NB4 (cell line): Measurements from ENCODE around the gene DGCR2.

ENCODE experiments used
- DNase-seq: peaks from one replicate; pipeline ENCODE4 v3.0.0; 2010; ENCODE audit warnings: low read depth
- H3K4me3 ChIP-seq: one replicate; pipeline ENCODE4 v1.5.1; 2011; ENCODE audit warnings: mild to moderate bottlenecking, low read depth, low read length, moderate library complexity
- CTCF ChIP-seq: IDR thresholded peaks from one replicate; pipeline ENCODE4 v1.5.1; 2012; ENCODE audit warnings: low read depth, low read length
- MAX ChIP-seq: IDR thresholded peaks from 2 replicates; pipeline ENCODE4 v1.6.1; 2011; ENCODE audit warnings: low read depth, low read length
- MYC ChIP-seq: IDR thresholded peaks from 2 replicates; pipeline ENCODE4 v1.6.1; 2011; ENCODE audit warnings: low read depth, low read length
- POLR2A ChIP-seq: IDR thresholded peaks from 2 replicates; pipeline ENCODE4 v1.6.1; 2011; ENCODE audit warnings: mild to moderate bottlenecking; ENCODE audit not compliant: insufficient read length; ENCODE audit errors: extremely low read depth

DGCR2 gene

GRCh38 chr22:19090586-19091127 lies 31.6 kb downstream of the DGCR2 start:
- H3K4me3 ChIP-seq: no peak overlapping the region
- TF ChIP-seq CTCF: no peak
- TF ChIP-seq MYC: no peak
- no peak for TF ChIP-seq POLR2A
- no peak for TF ChIP-seq MAX
- DNase-seq: no peak

DNA sequence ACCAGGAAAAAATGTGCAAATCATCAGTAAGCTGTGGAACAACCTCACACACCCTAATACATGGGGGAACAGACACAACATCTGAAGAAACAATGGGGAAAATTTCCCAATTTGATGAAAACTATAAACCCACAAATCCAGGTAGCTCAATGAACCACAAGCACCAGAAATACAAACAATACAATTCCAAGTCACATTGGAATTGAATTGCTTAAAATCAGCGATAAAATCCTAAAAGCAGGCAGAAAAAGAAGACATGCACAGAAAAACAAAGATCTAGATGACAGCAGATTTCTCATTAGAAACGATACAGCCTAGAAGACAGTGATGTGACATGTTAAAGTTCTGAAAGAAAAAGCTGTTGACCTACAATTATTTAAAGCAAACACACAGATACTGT lies 32.0 kb downstream of the DGCR2 start:
- TF ChIP-seq MYC (no peak), POLR2A (no peak), CTCF (no peak), MAX (no peak)
- DNase-seq: no peak

DNA sequence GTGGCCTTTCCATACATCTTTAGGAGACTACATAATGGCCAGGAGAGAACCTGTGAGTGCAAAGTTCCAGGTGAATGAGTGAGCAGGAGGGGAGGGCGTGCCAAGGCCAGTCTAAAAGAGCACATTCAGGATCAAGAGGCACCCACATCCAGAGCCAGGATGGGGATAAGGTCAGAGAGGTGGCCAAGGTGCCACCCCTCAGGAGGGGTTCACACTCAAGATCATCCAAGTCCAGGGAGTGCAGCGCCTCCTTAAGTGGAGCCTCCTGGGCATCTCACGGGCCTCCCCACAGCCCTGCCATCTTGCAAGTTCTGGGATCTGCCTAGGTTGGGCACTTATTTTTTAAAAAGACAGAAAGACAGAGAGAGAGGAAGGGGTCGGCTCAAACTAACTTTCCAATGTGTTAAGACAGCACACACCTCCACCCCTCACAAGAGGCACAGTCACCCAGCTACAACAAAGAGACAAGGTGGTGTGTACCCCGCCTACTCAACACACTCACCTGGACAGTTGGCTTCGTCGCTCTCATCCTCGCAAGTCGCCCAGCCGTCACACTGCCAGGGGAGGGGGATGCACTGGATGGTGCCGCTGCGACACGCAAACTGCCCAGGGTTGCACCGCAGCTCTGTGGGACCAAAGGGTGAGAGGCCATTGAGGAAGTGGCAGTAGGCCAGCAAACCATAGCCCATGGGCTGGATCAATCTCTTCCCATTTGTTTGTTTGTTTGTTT lies 33.2 kb downstream of the DGCR2 start:
- H3K4me3 ChIP-seq: no peak overlapping the region
- DNase-seq: no peak
- TF ChIP-seq CTCF (no peak), POLR2A (no peak), MYC (no peak), MAX (no peak)

More for the DNA sequence above, 32.0 kb downstream of the DGCR2 start:
- H3K4me3 ChIP-seq: no peak overlapping the region

DNA sequence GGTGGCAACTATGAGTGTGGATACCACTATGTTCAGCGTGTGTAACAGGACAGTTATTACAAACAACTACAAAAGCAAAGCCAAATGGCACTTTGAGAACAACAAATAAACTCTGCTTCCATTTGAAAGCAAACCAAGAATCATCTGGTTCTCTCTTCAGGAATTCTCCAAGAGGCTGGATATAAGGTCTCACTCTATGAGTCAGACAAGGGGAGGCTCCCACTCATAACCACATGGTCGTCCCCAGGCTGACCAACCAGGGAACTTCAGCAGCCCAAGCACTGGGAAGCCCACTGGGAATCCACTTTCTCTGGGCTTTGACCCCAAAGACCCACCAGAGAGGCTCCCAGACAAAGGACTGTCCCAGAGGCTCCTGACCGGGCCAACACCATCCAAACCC lies 35.3 kb downstream of the DGCR2 start:
- TF ChIP-seq MAX (no peak), MYC (no peak), CTCF (no peak), POLR2A (no peak)
- peak; percentile 54 for DNase-seq
- H3K4me3 ChIP-seq: no peak overlapping the region

DNA sequence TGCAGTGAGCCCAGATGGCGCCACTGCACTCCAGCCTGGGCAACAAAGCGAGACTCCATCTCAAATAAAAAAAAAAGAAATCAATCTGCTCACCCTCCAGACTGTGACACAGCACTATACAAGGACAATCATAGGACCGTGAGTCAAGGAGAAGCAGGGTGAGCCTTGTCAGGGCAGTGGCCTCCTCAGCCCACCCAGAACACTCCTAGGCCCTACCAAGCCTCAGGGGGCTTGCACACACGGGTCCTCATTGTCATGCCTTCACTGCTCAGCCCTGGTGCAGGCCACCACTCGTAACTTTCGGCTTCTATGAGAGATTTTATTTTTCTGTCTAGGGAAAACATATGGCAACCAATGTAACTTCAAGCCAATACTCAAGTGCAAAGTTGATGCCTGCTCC lies 35.8 kb downstream of the DGCR2 start:
- peak; percentile 41 for DNase-seq
- H3K4me3 ChIP-seq: no peak overlapping the region
- TF ChIP-seq CTCF: no peak
- no peak for TF ChIP-seq MYC
- no peak for TF ChIP-seq POLR2A
- no peak for TF ChIP-seq MAX
